NCI-H2081 (cell line): Measurements from ENCODE around the gene PRDM15.
A peak's percentile ranks its signal among the peaks of the same experiment; 100 is the strongest.
"Not testable (repeated sequence)": the region's sequence is repeated elsewhere in the genome, so short reads cannot be mapped to it uniquely, and the experiment has no call there.

ENCODE experiments used
- DNase-seq, 2 experiments: peaks; one replicate each; lab custom pipeline; 2025; lab: John Stamatoyannopoulos, UW

The PRDM15 gene

DNA sequence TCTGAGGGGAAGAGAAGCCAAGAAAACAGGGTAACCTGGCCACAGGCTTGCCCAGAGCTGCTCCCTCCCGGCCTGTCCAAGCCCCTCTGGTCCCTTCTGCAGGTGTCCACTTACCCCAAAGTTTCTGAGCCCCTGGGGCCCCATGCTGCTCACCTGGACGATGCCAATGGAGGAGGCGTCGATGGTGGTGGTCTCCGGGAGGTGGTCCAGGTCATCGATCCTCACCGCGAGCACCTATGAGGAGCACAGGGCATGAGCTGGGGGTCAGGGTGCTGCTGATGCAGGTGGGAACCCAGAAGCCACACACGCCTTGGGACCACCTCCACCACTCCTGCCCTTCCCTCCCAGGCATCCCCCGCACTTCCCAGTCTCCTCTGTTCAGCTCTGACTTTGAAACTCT lies 74.8 kb downstream of the PRDM15 start:
- no peak for DNase-seq

DNA sequence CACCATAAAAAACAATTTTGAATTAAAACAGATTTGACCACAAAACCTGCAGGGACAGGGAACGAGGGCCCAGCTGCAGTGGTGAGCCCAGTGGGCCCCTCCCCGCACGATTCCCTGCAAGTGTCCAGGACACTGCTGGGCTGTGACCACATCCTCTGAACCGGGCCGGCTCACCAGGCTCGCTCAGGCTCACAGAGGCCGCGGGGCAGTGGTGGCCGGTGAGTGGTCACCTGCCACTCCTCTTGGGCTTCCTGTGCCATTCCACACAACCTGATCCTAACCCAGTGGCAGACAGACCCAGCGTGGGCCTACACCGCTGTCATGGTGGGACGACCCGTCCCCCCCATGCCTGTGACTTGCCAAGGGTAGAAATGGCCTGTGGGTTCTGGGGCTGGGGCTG lies 75.8 kb downstream of the PRDM15 start:
- DNase-seq: no peak

DNA sequence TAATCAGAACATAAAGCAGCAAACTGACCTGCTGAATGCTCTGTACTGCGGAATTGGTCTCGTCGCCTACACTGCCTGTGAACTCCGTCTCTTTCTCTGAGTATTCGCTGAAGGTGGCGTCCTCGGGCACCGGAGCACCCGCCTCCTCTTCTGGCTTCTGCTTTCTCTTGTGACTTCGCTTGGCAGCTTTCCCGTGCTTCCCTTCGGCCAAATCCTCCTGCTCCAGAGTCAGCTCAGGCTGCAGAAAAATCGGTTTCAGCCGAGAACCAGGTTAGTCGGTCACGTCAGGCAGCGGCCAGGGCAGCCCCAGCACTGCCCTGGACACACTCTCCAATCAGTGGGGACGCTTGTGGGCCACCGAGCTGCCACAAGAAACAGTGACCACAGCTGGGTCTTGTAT lies 76.5 kb downstream of the PRDM15 start:
- DNase-seq: no peak

DNA sequence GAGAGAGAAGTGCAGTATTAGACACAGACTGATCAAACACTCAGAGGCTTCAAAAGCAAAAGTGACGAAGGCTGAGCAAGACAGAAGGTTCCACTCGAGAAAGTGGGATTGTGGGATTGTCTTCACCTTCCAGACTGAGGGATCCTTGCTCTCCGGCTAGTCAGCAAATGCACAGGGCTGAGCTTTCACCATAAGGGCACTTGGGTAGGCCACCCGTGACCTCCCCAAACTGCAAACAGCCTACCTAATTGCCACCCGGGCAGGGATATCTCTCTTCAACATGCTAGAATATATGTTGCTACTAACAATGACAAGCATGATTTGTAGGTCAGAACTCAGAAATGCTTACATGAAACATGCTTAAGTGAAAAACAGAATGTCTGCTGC lies 77.0 kb downstream of the PRDM15 start:
- DNase-seq: no peak

DNA sequence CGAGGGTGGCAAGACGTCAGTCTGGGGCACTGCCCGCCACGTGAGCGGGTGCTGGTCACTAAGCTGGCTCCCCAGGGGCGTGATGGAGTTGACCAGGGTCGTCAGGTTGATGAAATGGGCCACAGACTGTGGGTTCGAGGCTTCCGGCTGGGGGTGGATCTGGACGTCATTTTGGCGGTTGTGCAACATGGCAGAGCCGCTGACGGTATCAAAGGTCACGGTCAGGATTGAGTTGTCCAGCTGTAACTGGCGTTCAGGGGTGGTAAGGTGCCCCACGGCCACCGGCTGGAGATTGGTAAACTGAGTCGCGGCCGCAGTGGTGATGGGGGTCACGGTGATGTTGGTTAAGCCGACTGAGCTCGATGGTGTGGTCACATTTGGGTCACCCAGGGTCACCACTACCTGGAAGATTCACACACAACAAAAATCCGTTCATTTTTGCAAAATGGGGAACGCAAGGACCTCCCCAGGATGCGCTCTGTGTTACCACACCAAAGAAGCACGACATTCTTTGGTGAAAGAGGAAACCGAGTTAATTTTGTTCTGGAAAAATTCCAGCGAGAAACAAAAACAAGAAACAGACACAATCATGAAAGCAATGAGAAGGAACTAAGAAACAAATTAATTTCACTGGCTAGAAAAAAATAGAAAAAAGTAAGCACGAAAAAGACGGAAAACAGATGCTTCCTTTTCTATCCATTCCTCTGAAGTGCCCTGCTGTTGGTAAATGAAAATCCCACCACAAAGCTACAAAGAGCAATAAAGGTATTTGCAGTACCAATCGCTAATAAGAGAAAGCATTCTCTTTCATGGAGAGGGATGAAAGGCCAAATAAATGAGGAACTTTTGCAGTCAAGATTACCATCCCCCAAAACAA lies 77.6 kb downstream of the PRDM15 start:
- DNase-seq: no peak

DNA sequence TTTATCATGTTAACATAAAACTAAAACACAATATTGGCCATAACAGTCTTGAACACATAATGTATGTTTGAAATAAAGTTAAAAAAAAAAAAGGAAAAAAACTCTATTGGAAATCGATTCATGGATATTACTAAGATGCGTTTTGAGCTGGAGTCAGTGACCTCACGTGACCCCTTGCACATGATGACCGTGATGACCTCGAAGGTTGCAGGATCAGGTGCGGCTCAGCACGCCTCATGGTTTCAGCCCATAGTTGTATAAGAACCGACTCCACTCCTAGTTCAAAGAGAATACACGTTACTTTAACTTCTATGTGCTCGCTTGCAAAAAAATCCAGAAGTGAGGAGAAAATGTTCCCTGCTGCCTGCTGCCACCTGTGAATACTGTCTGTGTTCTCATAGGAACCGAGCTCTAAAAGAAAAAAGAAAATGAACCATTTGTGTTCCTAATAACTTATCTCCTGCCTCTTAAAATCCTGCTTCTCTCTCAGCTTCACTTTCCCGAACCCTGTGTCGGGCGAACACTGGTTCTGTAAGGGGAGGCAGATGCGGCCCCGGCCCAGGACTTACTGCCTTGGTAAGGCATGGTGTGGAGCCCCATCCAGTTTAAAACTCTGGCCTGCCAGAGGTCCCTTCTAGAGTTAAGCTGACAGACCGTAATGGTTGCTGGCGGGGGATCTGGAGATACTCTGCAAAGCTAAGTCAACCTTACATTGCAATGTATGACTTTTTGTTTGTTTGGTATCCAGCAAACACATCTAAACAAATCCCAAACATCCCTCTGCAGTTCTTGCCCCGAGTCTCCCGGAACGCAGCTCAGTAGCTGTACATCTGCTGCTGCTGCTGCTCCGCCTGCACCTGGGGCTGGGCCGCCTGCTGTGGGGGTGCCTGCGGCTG lies 78.5 kb downstream of the PRDM15 start:
- no peak for DNase-seq

DNA sequence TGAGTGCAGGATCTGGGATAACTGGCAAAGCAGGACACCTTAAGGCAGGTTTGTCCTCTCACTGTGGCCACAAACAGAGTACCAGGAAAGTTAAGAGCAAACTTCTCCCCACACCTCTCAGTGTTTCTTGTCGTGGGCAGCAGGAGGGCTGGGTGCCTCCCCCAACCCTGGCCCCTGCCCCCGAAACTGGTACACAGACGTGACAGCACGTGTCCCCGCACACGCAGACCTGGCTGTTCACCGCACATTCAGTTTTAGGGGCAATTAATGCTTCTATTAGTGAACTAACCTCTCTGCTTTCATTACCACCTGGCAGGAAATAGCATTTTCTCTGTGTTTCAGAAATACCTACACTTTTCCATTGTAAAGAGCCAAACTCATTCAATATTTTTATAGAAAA lies 79.4 kb downstream of the PRDM15 start:
- no peak for DNase-seq

DNA sequence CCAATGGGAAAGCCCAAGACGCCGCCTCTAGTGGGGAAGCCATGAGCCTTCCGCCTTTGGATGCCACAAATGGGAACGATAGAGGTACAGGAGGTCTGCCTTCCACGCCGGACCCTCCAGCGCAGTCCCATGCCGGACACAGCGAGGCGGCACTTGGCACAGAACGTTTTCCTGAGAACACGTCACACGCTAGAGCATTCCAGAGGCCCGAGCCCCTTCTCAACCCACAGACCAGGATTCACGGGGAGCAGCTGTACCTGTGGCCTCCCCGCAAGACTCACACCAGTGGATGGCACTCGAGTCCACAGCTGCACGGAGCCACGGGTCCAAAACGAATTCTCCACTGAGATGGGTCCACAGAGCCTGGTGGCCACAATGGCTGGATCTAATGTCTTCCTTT lies 80.8 kb downstream of the PRDM15 start:
- DNase-seq: no peak

DNA sequence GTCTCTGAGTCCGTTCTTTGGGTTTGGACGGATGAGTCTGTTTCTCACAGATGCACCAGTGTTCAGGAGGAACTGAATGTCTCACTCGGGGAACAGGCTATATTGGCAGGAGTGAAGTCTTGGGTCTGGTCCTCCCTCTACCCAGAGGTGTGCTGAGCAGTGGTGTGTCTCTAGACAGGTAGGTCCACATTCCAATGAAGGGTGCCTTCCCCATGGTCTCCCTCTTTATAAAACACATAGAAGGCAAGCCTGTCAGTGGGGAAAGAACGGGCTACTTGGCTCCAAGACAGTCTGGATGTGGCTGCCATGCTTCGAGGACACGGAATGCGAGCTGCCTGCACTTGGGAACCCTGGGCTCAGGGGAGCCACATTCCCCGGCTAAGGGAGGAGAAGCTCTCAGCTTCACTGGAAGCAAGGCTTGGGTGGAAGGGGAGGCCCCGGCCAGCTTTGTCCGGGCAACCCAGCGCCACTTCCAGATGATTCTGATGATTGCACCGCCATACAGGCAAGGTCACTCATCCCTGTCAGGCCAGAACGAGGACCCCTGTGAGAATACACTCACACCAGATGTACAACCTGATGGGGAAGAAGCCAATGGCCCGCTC lies 82.6 kb downstream of the PRDM15 start:
- no peak for DNase-seq

DNA sequence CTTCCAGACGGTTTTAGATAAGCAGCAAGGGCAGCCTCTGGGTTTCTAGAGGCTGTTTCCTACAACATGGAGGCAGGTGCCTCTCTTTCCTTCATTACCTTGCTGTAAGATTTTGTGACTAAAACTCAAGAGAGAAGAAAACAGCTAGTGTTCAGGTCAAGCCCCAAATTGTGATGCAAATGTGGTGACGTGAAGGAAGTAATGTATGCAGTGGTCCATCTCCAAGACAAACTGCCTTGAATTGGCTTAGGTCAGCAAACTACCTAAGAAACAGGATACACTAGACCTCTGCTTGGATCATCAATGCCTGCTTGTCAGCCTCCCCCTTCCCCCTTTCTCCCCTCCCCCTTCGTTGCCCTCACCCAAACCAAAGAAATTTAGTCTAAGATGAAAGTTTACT lies 83.4 kb downstream of the PRDM15 start:
- no peak for DNase-seq

DNA sequence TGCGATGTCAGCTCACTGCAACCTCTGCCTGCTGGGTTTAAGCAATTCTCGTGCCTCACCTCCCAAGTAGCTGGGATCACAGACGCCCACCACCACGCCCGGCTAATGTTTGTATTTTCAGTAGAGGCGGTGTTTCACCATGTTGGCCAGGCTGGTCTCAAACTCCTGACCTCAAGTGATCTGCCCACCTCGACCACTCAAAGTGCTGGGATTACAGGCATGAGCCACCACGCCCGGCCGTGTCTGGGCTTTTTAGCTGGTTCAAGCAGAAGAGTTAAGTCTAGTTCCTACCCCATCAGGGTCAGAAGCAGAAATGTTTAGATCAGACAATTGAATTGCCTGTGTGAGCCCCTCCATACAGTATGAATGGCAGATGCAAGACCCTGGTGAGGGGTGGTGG lies 84.5 kb downstream of the PRDM15 start:
- no peak for DNase-seq

DNA sequence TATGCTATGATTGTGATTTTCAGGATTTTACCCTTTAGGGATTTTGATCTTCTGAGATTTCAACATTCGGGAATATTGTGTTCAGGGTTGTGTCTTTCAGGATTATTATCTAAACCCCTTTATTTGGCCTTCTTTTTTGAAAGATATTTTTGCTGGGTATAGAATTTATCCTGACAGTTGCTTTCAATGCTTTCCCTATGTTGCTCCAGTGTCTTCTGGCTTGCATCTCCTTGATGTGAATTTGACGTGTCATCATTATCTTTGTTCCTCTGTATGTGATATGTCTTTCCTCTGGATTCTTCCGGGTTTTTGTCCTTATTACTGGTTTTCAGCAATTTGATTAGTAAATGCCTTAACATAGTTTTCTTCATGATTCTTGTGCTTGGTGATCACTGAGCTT lies 86.4 kb downstream of the PRDM15 start:
- no peak for DNase-seq

DNA sequence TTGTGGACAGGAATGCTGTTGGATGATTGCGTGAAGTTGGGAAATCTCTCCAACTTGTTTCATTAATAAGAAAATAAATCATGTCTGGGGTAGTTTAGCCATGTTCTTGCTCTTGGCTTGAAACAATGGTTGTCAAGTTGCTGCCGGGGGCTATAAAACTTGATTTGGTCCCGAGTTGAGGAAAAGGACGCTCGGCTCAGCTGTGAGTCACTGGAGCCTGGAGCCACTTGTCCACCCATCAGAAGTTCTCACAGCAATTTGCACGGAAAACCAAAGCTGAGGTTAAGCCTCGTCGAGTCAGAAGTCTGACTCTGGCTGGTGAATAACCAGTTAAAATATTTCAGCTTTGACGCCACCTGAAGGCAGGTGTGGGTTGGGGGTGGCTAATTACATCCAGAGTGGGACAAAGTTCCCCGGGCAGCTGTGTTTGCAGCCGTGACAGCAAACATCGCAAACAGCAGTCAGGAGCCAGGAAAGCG lies 92.6 kb downstream of the PRDM15 start:
- DNase-seq: peak in 1 of 2 experiments; percentile 25

DNA sequence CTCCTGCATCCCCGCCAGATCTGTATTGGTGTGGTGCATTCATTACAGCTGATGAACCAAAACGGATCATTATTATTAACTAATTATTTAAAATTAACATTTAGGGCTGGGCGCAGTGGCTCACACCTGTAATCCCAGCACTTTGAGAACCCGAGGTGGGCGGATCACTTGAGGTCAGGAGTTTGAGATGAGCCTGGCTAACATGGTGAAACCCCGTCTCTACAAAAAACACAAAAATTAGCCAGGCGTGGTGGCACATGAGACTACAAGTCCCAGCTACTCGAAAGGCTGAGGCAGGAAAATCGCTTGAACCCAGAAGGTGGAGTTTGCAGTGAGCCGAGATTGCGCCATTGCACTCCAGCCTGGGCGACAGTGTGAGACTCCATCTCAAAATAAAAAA lies 93.9 kb downstream of the PRDM15 start:
- DNase-seq: not testable (repeated sequence)

DNA sequence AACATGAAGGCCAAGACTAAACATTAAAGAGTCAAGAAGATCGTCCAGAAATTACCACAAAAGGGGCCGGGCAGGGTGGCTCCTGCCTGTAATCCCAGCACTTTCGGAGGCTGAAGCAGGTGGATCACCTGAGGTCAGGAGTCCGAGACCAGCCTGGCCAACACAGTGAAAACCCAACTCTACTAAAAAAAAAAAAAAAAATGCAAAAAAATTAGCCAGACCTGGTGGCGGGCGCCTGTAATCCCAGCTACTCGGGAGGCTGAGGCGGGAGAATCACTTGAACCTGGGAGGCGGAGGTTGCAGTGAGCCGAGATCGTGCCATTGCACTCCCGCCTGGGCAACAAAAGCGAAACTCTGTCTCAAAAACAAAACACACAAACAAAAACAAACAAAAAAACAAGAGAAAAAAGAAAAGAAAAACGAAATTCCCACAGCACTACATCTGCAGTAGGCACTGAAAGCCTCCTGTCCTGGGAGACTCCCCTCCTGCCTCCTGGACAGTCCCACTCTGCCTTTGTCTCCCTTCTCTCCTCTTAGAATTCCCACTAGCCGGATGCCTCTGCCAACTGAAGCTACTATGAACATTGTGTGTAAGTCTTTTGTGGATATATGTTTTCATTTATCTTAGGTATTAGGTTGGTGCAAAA lies 94.6 kb downstream of the PRDM15 start:
- no peak for DNase-seq

DNA sequence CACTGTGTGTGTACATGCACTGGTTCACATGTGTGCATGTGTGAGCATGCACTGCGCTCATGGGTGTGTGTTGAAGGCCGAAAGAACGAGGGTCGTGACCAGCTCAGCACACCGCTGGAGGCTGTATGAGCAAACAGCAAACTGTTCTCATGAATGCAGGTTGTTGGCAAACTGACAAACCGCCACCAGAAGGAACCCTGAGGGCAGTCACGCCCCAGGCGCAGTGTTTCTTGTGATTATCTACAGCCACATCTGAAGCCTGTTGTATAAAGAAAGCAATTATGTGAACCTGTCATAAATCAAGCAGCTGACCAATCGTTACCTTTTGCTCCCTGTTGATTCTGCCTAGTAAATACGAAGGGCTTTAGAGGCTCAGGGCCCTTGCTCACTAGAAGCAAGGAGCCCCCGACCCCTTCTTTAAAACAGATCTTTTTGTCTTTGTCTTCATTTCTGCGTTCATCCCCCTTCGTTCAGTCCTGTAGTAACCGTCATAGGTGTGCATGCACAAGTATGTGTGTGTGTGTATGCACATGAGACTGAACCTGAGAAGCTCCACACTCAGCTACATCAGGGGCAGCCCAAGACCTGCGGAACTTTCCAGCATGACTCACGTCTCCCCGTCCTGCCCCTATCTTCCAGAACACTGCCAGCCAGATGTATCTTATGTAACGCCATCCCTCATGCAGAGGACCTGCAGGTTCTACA lies 95.5 kb downstream of the PRDM15 start:
- DNase-seq: peak; percentile 58 to 85

DNA sequence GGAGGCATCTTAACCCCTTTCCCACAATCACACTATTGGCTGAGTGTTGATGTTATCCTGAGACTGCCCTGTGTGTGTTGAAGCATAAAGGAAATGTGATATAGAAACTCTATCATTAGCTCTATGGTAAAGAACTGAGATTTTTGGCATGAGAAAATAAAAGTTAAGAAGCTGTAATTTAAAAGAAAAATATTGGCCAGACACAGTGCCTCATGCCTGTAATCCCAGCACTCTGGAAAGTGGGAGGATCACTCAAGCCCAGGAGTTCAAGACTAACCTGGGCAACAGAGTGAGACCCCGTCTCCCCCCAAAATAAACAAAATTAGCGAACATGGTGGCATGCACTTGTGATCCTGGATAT lies 98.1 kb downstream of the PRDM15 start:
- DNase-seq: no peak

DNA sequence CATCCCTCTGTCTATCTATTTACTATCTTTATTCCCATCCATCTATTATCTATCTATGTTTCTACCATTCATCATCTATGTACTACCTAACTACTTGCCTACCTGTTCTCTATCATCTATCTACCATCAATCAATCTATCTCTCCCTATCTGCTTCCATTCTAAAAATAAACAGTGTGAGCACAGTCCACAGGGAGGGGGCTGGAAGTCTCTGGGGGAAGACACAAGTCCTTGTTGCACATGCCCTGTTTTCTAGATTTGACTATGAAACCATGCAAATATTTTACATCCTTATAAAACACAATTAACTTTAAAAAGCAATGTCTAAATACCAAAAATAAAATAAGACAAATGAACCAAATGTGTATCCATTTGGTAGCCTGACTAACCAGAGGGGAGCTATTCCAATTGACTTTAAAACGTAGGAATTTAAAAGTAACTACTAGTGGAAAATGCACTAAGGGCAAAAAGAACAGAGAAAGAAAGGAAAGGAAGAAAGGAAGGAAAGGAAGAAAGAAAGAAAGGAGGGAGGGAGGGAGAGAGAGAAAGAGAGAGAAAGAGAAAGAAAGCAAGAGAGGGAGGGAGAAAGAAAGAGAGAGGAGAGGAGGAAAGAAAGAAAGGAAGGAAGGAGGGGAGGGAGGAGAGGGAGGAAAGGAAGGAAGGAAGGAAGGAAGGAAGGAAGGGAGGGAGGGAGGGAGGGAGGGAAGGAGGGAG lies 98.7 kb downstream of the PRDM15 start:
- no peak for DNase-seq

DNA sequence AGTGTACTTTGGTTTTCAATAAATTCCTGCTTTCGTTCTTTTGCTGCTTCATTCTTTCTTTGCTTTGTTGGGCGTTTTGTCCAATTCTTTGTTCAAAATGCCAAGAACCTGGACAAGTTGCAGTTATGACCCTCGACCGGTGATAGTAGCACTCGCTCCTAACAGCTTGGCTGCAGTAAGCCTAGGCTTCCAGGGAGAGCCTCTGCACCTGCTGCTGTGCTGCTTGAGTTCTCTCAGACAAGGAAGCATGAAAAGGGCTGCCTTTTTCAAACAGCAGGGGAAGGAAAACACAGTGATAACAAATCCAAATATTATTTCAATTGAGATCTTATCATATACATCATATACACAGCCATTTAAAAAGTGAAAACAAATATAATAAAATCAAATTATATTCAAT lies 99.5 kb downstream of the PRDM15 start:
- DNase-seq: peak in 1 of 2 experiments; percentile 9

DNA sequence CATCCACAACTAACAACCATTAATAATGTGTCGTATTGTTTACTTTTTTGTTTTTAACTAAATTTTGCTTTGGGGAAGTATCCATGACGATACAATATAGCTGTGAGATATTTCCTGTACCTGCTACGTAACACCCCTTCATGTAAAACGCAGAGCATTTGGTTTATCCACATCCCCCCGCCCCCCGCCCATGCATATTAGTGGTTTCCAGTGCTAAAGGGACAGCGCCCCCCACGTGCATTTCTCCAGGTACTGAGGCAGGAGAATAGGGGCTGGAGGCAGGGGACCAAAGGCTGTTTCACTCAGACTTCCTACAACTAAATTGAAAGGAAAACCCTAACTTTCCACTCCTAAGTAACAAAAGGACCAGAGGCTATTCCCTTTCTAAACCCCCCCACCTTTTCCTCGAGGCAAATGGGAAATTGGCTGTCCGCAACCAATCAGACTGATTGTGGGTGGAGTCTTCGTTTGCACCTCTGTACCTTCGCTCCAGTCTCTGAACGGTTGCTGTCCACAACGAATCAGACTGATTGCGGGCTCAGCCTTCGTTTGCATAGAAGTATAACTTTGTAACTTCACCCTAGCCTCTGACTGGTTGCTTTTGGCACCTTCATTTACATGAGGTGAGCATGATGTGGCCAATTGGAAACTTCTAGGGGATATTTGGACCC lies 100.1 kb downstream of the PRDM15 start:
- DNase-seq: no peak
